Hepatocyte (in vitro differentiated cells): ENCODE results near the gene DNAH17. TPM values are rescaled to one million over a fixed set of nuclear protein-coding genes. Genes with fewer than 3 reads are reported as not detected.

Experiments
- DNase-seq: peaks from one replicate; pipeline ENCODE4 v3.0.0-alpha.2; 2016; ENCODE audit warnings: low spot score
- H2AFZ ChIP-seq: fragments of 200-600 bp; sonication (generic); 2 replicates; pipeline ENCODE4 v1.6.0; 2016; ENCODE audit warnings: antibody characterized with exemption, mild to moderate bottlenecking
- H3K27ac ChIP-seq: fragments of 200-600 bp; sonication (generic); 2 replicates; pipeline ENCODE4 v1.5.1; 2016; ENCODE audit warnings: mild to moderate bottlenecking
- H3K27me3 ChIP-seq: fragments of 200-600 bp; sonication (generic); 2 replicates; pipeline ENCODE4 v1.6.1; 2016
- H3K36me3 ChIP-seq: fragments of 200-600 bp; sonication (generic); replicated peaks from 2 replicates; pipeline ENCODE4 v1.5.1; 2016; ENCODE audit warnings: low read depth; ENCODE audit not compliant: insufficient read depth
- H3K4me1 ChIP-seq: fragments of 200-600 bp; sonication (generic); 2 replicates; pipeline ENCODE4 v1.5.1; 2016; ENCODE audit warnings: mild to moderate bottlenecking, moderate library complexity; ENCODE audit not compliant: insufficient read depth
- H3K4me2 ChIP-seq: fragments of 200-600 bp; sonication (generic); 2 replicates; pipeline ENCODE4 v1.6.0; 2016
- H3K4me3 ChIP-seq: fragments of 200-600 bp; sonication (generic); 2 replicates; pipeline ENCODE4 v1.5.1; 2016; ENCODE audit warnings: mild to moderate bottlenecking
- H3K79me2 ChIP-seq: fragments of 200-600 bp; sonication (generic); 2 replicates; pipeline ENCODE4 v1.6.0; 2017; ENCODE audit warnings: mild to moderate bottlenecking
- H3K9me2 ChIP-seq: fragments of 200-600 bp; sonication (generic); replicated peaks from 2 replicates; pipeline ENCODE4 v1.6.0; 2017; ENCODE audit warnings: mild to moderate bottlenecking; ENCODE audit not compliant: insufficient read depth
- H3K9me3 ChIP-seq: fragments of 200-600 bp; sonication (generic); 2 replicates; pipeline ENCODE4 v1.5.1; 2016; ENCODE audit warnings: low read depth, mild to moderate bottlenecking
- H4K20me1 ChIP-seq: fragments of 200-600 bp; sonication (generic); 2 replicates; pipeline ENCODE4 v1.6.0; 2016; ENCODE audit warnings: mild to moderate bottlenecking; ENCODE audit not compliant: insufficient read depth, poor library complexity, severe bottlenecking
- CTCF ChIP-seq: fragments of 200-600 bp; sonication (generic); IDR thresholded peaks from 2 replicates; pipeline ENCODE4 v1.5.1; 2016; ENCODE audit warnings: antibody characterized with exemption, mild to moderate bottlenecking; ENCODE audit not compliant: poor library complexity
- EZH2 ChIP-seq: fragments of 200-600 bp; sonication (generic); IDR thresholded peaks from 2 replicates; pipeline ENCODE4 v1.6.1; 2016; ENCODE audit warnings: antibody characterized with exemption, mild to moderate bottlenecking, borderline replicate concordance
- EZH2phosphoT487 ChIP-seq: fragments of 200-600 bp; sonication (generic); IDR thresholded peaks from one replicate; pipeline ENCODE4 v1.6.1; 2018; ENCODE audit warnings: antibody characterized with exemption, mild to moderate bottlenecking, low read depth, moderate library complexity; ENCODE audit not compliant: unreplicated experiment, severe bottlenecking
- WGBS: methylation state at CpG from one replicate; pipeline ENCODE4 v1.1.6; 2016; ENCODE audit warnings: low lambda C conversion rate; ENCODE audit errors: missing lambda C conversion rate; 5-methylcytosine and 5-hydroxymethylcytosine counted together
- polyA plus RNA-seq: library from polyadenylated mRNA; unstranded; fragments of >200 nt; fragmentation: Nextera tagmentation; extraction: Ambion mirVana; gene quantifications from 2 replicates; pipeline ENCODE4 v1.2.1, GENCODE V29; 2016
- total RNA-seq: library from RNA; depleted of rRNA; stranded (reverse); fragments of >200 nt; gene quantifications from 2 replicates; pipeline ENCODE4 v1.2.3, GENCODE V29; 2014

DNAH17 gene
- total and polyA plus RNA-seq, 2 experiments from 2014 or later = 0.20 to 1.5 TPM

- Histone ChIP-seq H3K27me3 (no peaks in the 10 kb centered on the region), H3K4me3 (no peak overlapping the region), H3K4me1 (no peaks in the 10 kb centered on the region), H3K27ac (no peak overlapping the region), H4K20me1 (no peaks in the 10 kb centered on the region), H2AFZ (no peak overlapping the region), H3K79me2 (no peaks in the 10 kb centered on the region), H3K9me2 (no peaks in the 10 kb centered on the region), H3K9me3 (no peaks in the 10 kb centered on the region), H3K4me2 (no peak overlapping the region), H3K36me3 (no peaks in the 10 kb centered on the region)
- WGBS = 96% methylated on average over 22 of the region's 22 CpGs
- no peak for TF ChIP-seq EZH2
- no peak for DNase-seq
Observed at GRCh38 chr17:78560731-78561130, 16.5 kb downstream of the DNAH17 start.

- H3K36me3 ChIP-seq = no peaks in the 10 kb centered on the region
- no peaks in the 10 kb centered on the region for H3K27me3 ChIP-seq
- no peak overlapping the region for H3K4me3 ChIP-seq
- no peaks in the 10 kb centered on the region for H4K20me1 ChIP-seq
- no peak overlapping the region for H2AFZ ChIP-seq
- H3K27ac ChIP-seq = no peak overlapping the region
- WGBS = 71% methylated on average over 17 of the region's 17 CpGs
- no peak overlapping the region for H3K4me2 ChIP-seq
- H3K9me3 ChIP-seq = no peaks in the 10 kb centered on the region
- TF ChIP-seq EZH2phosphoT487 = no peak
- TF ChIP-seq EZH2 = no peak
- TF ChIP-seq CTCF = no peak
- DNase-seq = no peak
- H3K4me1 ChIP-seq = no peaks in the 10 kb centered on the region
- H3K9me2 ChIP-seq = no peaks in the 10 kb centered on the region
- no peaks in the 10 kb centered on the region for H3K79me2 ChIP-seq
Observed at GRCh38 chr17:78559749-78560368, 17.3 kb downstream of the DNAH17 start.

GRCh38 chr17:78558989-78559388 lies 18.2 kb downstream of the DNAH17 start:
- Histone ChIP-seq H3K27ac (no peak overlapping the region), H3K79me2 (no peaks in the 10 kb centered on the region), H4K20me1 (no peaks in the 10 kb centered on the region), H3K27me3 (no peaks in the 10 kb centered on the region), H2AFZ (no peak overlapping the region), H3K4me2 (no peak overlapping the region), H3K9me3 (no peaks in the 10 kb centered on the region), H3K4me1 (no peaks in the 10 kb centered on the region), H3K36me3 (no peaks in the 10 kb centered on the region), H3K9me2 (no peaks in the 10 kb centered on the region), H3K4me3 (no peak overlapping the region)
- 83% methylated on average over 5 of the region's 5 CpGs for WGBS
- TF ChIP-seq EZH2phosphoT487 (no peak), EZH2 (no peak), CTCF (no peak)
- DNase-seq = no peak

- no peak overlapping the region for H3K4me2 ChIP-seq
- no peak overlapping the region for H2AFZ ChIP-seq
- H3K9me3 ChIP-seq = no peaks in the 10 kb centered on the region
- no peaks in the 10 kb centered on the region for H3K79me2 ChIP-seq
- H3K36me3 ChIP-seq = no peaks in the 10 kb centered on the region
- 86% methylated on average over 10 of the region's 10 CpGs for WGBS
- H3K4me3 ChIP-seq = no peak overlapping the region
- H3K9me2 ChIP-seq = no peaks in the 10 kb centered on the region
- no peak for DNase-seq
- no peak overlapping the region for H3K27ac ChIP-seq
- no peaks in the 10 kb centered on the region for H4K20me1 ChIP-seq
- TF ChIP-seq CTCF = no peak
- no peak for TF ChIP-seq EZH2
- no peaks in the 10 kb centered on the region for H3K27me3 ChIP-seq
- no peaks in the 10 kb centered on the region for H3K4me1 ChIP-seq
Observed at GRCh38 chr17:78558181-78558850, 18.9 kb downstream of the DNAH17 start.
